HG02642 (cell line): Measurements from ENCODE around the gene KCNH2.

Experiments
- ATAC-seq: cut with Tn5 transposase; IDR thresholded peaks from one replicate; pipeline ENCODE4 v1.9.1; 2021; ENCODE audit warnings: mild to moderate bottlenecking; ENCODE audit not compliant: unreplicated experiment, poor library complexity

KCNH2 gene

DNA sequence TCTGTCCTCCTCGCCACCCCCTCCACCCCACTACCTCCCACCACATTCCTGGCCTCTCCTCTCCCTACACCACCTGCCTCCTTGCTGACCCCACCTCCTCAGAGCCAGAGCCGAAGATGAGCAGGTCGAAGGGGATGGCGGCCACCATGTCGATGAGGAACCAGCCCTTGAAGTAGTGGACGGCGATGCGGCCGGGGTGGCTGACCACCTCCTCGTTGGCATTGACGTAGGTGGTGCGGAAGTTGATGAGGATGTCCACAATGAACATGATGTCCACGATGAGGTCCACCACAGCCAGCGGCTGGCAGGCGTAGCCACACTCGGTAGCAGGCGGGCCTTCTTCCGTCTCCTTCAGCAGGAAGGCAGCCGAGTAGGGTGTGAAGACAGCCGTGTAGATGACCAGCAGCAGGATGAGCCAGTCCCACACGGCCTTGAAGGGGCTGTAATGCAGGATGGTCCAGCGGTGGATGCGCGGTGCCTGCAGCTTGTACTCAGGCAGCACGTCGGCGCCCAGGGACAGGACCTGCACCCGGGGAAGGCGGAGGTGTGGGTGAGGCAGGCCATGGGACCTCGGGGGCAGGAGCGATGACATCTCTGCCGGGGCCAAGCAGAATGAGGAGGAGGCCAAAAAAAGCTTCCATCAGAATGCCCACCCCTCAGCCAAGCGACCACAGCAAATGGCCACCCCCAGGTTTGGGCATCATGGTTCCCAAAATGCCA, 25.6 kb downstream of the KCNH2 start:
- no peak for ATAC-seq

DNA sequence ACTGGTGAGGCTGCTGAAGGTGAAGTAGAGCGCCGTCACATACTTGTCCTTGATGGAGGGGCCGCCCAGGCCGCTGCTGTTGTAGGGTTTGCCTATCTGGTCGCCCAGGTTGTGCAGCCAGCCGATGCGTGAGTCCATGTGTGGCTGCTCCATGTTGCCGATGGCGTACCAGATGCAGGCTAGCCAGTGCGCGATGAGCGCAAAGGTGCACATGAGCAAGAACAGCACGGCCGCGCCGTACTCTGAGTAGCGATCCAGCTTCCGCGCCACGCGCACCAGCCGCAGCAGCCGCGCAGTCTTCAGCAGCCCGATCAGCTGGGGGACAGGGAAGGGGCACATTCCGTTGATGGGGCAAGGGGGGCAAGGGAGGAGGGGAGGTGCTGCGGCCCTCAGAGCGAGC, 26.6 kb downstream of the KCNH2 start:
- ATAC-seq = no peak

DNA sequence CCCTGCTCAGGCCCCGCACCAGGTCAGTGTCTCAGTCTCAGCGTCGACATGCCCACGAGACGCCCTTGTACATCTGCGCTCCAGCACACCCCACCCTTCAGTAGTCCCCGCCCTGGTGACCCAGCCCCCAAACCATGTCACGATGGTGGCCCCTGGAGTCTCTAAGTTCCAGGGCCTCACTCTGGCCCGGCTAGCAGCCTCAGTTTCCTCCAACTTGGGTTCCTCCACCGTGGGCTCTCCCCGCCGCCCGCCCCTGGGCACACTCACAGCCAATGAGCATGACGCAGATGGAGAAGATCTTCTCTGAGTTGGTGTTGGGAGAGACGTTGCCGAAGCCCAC, 27.0 kb downstream of the KCNH2 start:
- ATAC-seq = no peak

DNA sequence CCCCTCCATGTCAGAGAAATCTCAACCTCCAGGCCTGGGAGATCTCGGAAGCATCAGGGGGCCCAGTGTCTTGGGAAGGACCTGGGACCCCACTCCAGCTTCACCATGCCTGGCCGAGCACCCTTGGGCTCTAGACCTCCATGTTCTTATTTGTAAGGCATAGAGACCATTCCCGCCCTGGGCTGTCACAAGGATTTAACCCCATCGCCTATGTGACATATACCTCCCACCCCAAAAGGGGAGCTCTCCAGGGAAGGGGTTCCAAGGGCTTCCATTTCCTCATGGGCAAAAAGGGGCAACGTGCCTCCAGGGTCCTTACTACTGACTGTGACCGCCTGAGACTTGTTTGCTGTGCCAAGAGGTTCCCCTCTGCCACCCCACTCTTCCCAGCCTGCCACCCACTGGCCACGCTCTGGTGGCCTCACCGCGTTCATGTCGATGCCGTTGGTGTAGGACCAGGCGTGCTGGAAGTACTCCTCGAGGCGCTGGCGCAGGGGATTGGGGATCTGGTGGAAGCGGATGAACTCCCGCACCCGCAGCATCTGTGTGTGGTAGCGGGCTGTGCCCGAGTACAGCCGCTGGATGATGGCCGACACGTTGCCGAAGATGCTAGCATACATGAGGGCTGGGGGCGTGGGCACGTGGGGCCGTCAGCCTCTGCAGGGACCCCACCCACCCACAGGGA, 27.5 kb downstream of the KCNH2 start:
- ATAC-seq = no peak

DNA sequence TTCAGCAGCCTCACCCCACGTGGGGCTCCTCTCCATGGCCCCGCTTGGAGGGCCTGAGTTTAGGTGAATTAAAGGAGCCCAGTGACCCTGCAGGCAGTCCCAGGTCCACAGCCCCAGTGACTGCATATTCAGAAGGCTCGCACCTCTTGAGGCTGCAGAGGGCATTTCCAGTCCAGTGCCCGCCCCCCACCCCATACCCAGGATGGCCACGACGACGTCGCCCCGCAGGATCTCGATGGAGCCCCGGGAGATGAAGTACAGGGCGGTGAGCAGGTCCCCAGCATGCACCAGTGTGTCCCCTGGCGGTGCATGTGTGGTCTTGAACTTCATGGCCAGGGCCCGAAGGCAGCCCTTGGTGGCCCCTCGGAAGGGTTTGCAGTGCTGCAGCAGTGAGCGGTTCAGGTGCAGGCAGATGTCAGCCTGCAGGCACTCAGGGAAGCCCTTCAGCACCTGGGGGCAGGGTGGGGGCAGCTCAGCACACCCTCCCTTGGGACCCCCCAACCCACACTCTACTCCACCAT, 28.1 kb downstream of the KCNH2 start:
- no peak for ATAC-seq

DNA sequence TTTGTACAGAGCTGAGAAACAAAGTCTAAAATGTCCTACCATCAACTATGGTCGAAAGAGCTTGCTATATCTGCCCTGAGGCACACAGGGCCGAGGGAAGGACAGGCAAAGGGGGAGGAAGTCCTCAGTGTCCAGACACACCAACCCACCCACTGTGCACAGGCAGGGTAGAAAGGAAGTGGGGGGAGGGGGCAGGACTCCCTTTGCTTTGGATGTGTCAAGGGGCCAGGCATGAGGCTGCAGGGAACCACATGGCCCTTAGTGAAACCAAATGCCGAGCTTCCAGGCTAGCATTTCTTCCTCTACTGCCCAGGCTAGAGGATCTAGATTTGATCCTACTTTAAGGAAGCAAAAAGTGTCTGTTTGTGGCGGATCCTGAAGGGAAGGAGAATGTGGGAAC, 28.6 kb downstream of the KCNH2 start:
- no peak for ATAC-seq

DNA sequence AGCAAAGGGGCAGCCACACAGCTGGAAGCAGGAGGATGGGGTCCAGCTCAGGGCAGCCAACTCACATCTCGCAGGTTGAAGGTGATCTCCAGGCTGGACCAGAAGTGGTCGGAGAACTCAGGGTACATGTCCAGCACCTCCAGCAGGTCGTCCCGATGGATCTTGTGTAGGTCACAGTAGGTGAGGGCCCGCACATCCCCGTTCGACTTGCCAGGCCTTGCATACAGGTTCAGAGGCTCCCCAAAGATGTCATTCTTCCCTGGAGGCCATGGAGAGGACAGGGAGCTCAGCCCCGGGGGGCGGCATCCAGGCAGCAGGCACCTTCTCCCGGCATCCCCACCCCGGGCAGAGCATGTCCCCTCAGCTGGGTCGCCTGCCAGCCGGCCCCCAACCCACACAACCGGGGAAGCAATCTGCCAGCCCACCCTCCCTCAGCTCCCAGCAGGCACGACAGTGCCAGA, 29.3 kb downstream of the KCNH2 start:
- no peak for ATAC-seq

DNA sequence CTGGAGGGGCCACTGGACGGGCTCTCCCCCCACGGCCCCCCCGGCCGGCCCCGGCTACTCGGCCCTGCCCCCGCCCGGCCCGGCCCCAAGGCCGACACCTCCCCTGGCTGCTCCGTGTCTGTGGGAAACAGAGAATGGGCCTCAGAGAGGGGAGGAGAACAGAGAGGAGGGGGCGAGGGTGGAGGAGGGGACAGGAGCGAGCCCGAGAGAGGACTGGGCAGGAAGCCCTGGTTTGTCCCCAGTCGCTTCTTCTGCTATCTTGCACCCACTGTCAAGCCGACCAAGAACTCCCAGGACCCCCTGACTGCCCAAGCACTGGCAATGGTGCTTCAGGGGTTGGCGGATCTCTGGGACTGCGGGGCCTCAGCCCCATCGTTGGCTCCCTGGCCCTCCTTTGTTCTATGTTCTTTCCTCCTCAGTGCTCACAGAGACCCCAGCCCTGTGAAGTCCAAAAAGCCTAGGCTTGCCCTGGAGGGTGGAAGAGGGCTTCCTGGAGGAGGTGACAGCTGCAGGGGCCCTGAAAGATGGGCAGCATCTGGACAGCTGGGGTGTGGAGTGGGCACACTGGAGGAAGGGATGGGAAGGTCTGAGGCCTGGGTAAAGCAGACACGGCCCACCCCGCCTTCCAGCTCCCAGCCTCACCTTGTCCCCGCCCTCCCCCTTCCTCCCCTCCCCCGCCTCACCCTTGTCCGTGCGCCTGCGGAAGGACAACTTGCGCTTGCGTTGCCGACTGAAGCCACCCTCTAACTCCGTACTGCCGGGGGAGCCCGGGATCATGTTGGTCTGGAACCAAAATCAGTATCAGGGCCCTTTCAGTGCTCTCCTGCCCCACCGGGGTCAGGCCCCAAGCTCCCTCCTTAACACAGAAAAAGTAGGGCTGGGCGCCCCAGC, 30.1 kb downstream of the KCNH2 start:
- no peak for ATAC-seq

DNA sequence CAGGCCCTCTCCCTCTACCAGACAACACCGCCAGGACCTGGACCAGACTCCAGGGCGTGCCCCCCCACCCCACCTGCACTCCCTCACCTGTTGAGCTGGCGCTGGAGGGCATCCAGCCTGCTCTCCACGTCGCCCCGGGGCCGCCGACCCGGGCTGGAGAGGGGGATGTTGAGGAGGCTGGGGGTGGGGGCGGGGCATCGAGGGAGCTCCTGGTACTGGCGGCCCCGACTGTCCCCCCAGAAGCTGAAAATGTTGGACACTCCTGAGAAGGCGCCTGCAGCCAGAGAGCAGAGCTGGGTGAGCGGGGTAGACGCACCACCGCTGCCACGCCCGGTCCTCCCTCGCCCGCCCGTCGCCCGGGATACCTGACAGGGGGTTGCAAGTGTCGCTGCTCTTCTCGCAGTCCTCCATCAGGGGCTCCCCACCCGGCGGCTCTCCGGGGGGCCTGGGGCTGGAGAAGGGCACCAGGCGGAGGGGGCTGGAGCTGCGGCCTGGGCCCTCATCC, 30.8 kb downstream of the KCNH2 start:
- ATAC-seq = no peak

DNA sequence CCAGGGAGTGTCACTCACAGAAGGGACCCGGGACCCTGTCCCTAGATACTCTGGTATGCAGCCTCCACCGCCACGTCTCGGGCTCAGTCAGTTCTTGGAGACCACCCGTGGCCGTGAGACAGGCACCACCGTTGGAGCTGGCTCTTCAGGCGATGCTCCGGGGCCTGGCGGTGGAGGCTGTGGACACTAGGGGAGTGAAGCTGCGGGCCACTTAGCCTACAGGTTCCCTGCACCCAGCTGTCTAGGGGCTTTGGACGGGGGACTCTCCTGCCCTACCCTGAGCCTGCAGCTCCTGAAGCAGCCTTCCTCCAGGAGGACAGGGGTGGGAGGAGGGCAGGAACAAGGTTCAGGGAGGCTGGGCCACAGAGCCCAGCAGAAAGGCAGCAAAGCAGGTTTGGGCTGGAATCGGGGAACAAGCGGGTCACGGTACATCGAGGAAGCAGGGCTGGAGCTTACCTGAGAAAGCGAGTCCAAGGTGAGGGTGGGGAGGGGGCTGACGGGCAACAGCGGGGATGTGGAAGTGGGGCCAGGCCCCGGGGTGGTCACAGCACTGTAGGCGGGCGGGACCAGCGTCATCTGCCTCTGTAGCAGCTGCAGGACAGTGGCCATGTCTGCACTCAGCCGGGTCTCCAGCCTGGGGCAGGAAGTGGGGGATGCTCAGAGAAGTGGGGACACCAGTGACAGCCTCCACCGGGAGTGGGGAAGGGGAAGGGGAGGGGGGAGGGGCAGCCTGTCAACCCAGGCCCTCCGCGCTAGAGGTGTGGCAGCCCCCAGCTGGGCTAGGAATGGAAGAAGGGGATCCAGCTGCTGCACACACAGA, 31.5 kb downstream of the KCNH2 start:
- ATAC-seq = no peak

DNA sequence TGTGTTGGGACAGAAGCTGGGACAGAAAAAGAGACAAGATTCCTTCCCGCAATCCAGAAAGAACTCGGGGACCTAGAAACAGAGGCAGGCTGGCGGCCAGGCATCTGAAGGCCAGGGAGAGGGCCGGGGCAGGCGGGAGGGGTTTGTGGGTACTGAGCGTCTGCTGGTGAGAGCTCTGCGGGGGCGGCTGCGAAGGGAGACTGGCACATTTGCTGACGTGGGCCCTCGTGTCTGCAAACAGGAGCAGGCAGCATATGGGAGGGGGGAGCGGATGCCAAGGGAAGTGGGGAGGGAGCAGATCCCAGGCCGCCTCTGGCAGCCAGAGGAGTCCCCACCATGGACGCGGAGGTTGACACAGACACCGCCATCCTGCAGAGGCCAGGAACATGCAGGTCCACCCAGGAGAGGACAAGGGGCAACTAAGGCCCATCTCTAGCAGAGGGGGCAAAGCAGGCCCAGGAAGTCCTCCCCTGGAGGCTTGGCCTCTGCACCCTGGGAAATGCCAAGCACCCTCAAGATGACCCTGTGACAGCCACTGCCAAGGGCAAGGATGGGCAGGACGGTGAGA, 32.2 kb downstream of the KCNH2 start:
- ATAC-seq = no peak

DNA sequence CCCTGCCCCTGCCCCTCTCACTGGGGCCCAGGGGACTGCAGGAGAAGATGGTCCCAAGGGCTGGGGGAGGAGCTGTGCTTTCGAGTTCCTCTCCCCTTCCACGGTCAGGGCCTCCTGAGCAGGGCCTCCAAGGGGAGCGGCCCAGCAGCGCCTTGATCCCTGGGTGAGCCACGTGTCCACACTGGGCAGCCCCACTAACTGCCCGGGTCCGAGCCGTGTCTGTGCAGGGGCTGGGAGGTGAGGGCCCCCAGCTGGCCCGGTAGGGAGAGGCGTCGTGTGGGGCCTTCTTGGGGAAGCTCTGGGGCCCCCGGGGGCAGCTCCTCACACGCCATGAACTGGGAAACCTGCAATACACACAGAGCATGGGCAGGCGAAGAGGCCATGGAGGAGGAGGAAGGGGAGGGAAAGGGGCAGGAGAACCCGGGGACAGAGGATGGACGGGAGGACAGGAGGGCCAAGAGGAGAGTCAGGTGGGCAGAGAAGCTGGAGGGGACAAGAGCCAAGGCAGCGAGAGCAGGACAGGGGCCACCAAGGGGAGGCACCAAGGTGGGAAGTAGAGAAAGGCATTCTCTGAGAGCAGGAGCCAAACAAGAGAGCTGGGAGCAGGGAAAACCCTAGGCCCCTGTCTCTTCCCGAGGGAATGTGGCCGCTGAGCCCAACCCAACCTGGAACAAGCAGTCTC, 32.8 kb downstream of the KCNH2 start:
- no peak for ATAC-seq

DNA sequence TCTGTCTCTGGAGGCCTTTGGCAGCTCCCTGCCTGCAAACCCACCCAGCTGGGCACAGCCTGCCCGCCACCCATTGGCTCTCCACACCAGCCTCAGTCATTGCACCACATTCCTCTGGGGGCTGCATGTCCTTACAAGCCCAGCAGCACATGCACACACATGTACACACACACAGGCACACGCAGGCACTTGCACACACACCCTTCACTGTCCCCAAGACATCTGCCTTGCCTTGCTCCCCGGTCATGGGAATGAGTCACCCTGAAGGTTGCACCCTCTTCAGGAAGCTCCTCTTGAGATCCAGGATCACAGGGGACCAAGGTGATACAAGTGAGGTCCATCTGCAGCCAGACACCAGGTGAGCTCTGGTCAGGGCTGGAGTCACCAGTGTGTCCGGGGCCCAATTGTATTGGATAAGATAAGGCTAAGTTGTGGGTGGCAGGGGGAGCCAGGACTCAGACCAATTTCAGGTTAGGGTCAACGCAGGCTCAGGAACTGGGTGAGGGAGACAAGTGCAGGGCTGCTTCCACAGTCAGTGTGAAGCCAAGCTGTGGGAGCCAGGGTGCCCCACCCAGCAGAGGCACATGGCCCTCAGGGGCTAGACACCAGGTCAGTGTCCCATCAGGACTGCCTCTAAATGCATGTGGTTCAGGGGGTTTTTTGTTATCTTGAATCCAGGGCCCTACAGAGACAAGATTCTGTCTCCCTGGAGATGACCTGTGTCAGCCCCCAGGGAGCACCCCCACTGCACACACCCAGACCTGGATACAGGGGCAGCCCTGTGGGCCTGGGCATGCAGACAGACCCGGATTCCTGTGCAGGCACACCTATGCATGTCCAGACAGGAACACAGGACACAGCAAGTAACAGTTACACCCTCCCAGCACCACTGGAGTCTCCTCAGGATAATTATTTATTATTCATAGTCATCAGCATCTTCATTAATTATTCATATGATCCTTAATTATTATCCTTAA, 33.8 kb downstream of the KCNH2 start:
- no peak for ATAC-seq

DNA sequence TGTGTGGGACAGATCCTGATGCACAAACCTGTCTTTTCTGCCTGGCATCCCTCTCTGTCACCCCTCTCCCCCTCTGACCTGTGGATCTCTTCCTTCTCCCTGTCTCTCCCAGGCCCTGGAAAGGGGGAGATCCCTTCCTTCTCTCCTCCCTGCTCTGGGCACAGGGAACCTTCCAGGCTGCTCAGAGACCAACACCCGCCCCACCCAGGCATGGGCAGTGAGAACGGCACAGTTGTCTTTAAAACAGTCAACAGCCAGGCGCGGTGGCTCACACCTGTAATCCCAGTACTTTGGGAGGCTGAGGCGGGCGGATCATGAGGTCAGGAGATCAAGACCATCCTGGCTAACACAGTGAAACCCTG, 34.7 kb downstream of the KCNH2 start:
- no peak for ATAC-seq

DNA sequence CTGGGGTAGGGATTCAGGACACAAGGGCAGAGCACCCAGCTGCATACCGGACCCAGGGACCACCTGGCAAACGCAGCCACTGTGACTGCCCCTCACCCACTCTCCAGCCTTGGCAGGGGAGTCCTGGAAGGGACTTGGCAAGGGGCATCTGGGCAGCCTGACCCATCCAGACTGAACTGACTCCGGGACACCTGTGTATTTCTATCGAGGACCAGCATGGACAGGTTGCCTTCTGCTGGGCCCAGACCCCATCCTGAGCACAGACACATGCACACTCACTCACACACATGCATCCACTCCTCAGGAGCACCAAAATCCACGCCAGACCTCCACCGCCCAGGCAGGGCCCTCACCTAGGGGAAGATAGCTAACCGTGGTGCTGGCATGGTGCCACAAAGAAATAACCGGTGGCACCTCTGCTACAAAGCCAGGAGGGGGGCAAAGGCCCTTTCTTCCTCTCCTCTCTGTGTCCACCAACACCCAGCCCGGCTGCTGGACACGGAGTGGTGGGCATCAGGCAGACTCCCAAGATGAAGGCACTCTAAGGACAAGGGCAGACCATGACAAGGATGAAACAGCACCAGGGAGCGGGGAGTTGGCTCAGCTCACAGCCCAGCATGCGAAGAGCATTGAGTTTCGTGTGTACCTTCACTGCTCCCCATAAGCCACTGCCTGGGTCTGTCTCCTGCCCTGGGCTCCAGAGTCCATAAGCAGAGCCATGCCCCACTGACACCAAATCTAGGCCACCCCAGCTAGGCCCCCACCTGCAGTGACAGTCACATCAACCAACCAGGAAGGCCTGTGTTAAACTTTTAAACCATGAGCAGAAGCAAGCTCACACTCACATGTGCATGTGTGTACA, 35.3 kb downstream of the KCNH2 start:
- ATAC-seq = no peak

DNA sequence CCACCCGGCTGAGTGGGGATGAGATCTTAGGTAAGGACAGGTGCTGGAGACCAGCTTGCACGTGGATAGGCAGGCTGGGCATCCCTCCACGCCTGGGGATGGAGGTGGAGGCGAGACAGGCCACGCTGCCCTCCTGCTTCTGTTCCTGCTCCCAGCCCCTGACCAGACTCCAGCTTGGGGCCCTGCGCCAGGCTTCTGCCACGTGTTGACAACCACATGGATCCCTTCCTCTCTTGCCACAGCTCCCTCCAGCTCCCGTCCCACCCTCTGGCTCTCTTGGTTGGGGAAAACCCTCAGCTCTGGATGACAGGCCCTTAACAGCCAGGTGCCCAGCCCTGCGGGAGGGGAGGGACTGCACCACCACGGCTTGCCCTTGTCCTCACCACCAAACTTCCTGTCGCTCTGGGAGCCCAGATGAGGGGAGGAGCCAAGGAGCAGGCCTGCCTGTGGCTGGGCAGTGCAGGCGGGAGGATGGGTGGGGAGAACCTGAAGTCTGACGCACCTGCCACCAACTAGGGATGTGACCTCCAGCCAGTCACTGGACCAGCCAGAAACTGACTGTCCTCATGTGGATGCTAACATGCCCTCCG, 36.0 kb downstream of the KCNH2 start:
- no peak for ATAC-seq
